Smooth muscle cell (in vitro differentiated cells): ENCODE results near the gene CELA2B. TPM values are rescaled to one million over a fixed set of nuclear protein-coding genes. Genes with fewer than 3 reads are reported as not detected.

Experiments used
- DNase-seq: peaks from one replicate; lab custom pipeline; 2025; ENCODE audit not compliant: unreplicated experiment; lab: John Stamatoyannopoulos, UW
- H2AFZ ChIP-seq: fragments of 200-600 bp; sonication (generic); 2 replicates; pipeline ENCODE4 v1.6.0; 2016; ENCODE audit warnings: antibody characterized with exemption, low read depth, mild to moderate bottlenecking
- H3F3A ChIP-seq: fragments of 200-600 bp; sonication (generic); 2 replicates; pipeline ENCODE4 v1.6.0; 2017; ENCODE audit warnings: antibody characterized with exemption, low read depth
- H3K27ac ChIP-seq: fragments of 200-600 bp; sonication (generic); 2 replicates; pipeline ENCODE4 v1.5.1; 2016; ENCODE audit warnings: low read depth, mild to moderate bottlenecking
- H3K27me3 ChIP-seq: fragments of 200-600 bp; sonication (generic); 2 replicates; pipeline ENCODE4 v1.6.1; 2016; ENCODE audit warnings: low read depth, mild to moderate bottlenecking
- H3K36me3 ChIP-seq: fragments of 200-600 bp; sonication (generic); 2 replicates; pipeline ENCODE4 v1.5.1; 2016; ENCODE audit warnings: low read depth
- H3K4me1 ChIP-seq: fragments of 200-600 bp; sonication (generic); 2 replicates; pipeline ENCODE4 v1.5.1; 2016; ENCODE audit warnings: low read depth
- H3K4me2 ChIP-seq: fragments of 200-600 bp; sonication (generic); 2 replicates; pipeline ENCODE4 v1.6.0; 2016; ENCODE audit warnings: mild to moderate bottlenecking
- H3K4me3 ChIP-seq: fragments of 200-600 bp; sonication (generic); 2 replicates; pipeline ENCODE4 v1.5.1; 2016; ENCODE audit warnings: mild to moderate bottlenecking
- H3K79me2 ChIP-seq: fragments of 200-600 bp; sonication (generic); 2 replicates; pipeline ENCODE4 v1.6.0; 2016; ENCODE audit warnings: low read depth, mild to moderate bottlenecking
- H3K9ac ChIP-seq: fragments of 200-600 bp; sonication (generic); 2 replicates; pipeline ENCODE4 v1.6.0; 2016; ENCODE audit warnings: low read depth
- H3K9me3 ChIP-seq: fragments of 200-600 bp; sonication (generic); replicated peaks from 2 replicates; pipeline ENCODE4 v1.5.1; 2016; ENCODE audit warnings: low read depth
- H4K20me1 ChIP-seq: fragments of 200-600 bp; sonication (generic); 2 replicates; pipeline ENCODE4 v1.6.0; 2016; ENCODE audit warnings: low read depth
- CTCF ChIP-seq: fragments of 200-600 bp; sonication (generic); IDR thresholded peaks from 2 replicates; pipeline ENCODE4 v1.5.1; 2017; ENCODE audit warnings: borderline replicate concordance, mild to moderate bottlenecking, antibody characterized with exemption; ENCODE audit not compliant: insufficient read depth, poor library complexity, severe bottlenecking
- WGBS: methylation state at CpG from one replicate; pipeline ENCODE4 v1.1.7; 2016; ENCODE audit warnings: low lambda C conversion rate; 5-methylcytosine and 5-hydroxymethylcytosine counted together
- polyA plus RNA-seq: library from polyadenylated mRNA; unstranded; fragments of >200 nt; fragmentation: Nextera tagmentation; extraction: Ambion mirVana; gene quantifications from 2 replicates; pipeline ENCODE4 v1.2.1, GENCODE V29; 2016
- total RNA-seq: library from RNA; depleted of rRNA; stranded (reverse); fragments of >200 nt; gene quantifications from 2 replicates; pipeline ENCODE4 v1.2.3, GENCODE V29; 2014

The CELA2B gene
- total and polyA plus RNA-seq, 2 experiments from 2014 or later: not detected

GRCh38 chr1:15435239-15436077 lies 40.4 kb upstream of the CELA2B start:
- Histone ChIP-seq H3K4me2 (no peak overlapping the region), H2AFZ (no peak overlapping the region), H3K79me2 (no peaks in the 10 kb centered on the region), H3K36me3 (no peaks in the 10 kb centered on the region), H3F3A (no peaks in the 10 kb centered on the region), H3K9ac (no peak overlapping the region), H3K4me1 (no peaks in the 10 kb centered on the region), H3K4me3 (no peak overlapping the region), H3K27me3 (no peaks in the 10 kb centered on the region), H3K27ac (no peak overlapping the region), H4K20me1 (no peaks in the 10 kb centered on the region), H3K9me3 (no peaks in the 10 kb centered on the region)
- 95% methylated on average over 17 of the region's 17 CpGs for WGBS
- no peak for DNase-seq
- no peak for TF ChIP-seq CTCF

DNA sequence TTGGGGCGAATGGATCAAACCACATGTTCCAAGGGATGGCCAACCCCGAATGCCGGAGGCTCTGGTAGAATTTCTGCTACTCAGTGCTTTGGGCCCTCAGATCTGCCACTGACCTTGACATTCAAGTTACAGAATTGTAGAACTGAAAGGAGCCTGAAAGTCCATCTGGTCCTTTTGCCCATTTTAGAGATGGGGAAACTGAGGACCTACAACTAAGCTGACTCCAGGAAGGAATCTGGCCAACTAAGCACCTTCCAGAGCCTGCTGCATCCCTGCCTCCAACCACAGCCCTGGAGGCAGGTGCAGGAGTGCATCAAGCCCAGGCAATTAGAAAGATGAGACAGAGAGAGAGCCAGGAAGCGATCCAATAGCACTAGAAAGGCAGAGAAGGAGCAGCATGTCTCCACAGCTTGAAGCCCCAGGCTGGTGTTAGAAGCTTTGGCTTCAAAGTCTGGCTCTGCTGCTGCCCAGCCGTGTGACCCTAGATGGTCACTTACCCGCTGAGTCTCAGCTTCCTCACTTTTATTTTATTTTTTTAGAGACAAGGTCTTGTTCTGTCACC lies 38.9 kb upstream of the CELA2B start:
- H3K4me3 ChIP-seq: no peak overlapping the region
- no peaks in the 10 kb centered on the region for H3K9me3 ChIP-seq
- H3F3A ChIP-seq: no peaks in the 10 kb centered on the region
- no peak for TF ChIP-seq CTCF
- H3K4me1 ChIP-seq: no peaks in the 10 kb centered on the region
- no peaks in the 10 kb centered on the region for H3K27me3 ChIP-seq
- H3K4me2 ChIP-seq: no peak overlapping the region
- H3K79me2 ChIP-seq: no peaks in the 10 kb centered on the region
- no peak overlapping the region for H3K27ac ChIP-seq
- WGBS: 94% methylated on average over 6 of the region's 6 CpGs
- no peak overlapping the region for H3K9ac ChIP-seq
- no peak for DNase-seq
- H2AFZ ChIP-seq: no peak overlapping the region
- no peaks in the 10 kb centered on the region for H3K36me3 ChIP-seq
- H4K20me1 ChIP-seq: no peaks in the 10 kb centered on the region

DNA sequence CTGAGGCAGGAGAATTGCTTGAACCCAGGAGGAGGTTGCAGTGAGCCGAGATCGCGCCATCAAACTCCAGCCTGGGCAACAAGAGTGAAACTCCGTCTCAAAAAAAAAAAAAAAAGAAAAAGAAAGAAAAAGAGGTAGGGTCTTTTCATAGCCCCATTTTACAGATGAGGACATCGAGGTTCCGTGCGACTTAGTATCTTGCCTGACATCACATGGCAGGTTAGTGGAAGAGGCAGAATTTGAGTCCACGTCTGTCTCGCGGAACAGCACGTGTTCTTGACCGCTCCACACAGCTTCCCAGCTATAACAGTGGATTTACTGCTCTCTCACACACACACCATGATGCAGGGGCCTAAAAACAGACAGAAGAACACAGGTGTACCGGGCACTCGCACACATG lies 36.6 kb upstream of the CELA2B start:
- H3K4me2 ChIP-seq: no peak overlapping the region
- H3K27ac ChIP-seq: no peak overlapping the region
- no peak overlapping the region for H2AFZ ChIP-seq
- 96% methylated on average over 14 of the region's 14 CpGs for WGBS
- no peak for TF ChIP-seq CTCF
- H3K4me3 ChIP-seq: no peak overlapping the region
- H3K27me3 ChIP-seq: peaks cover 10% of the 10 kb centered on the region
- no peaks in the 10 kb centered on the region for H3K36me3 ChIP-seq
- H3K9ac ChIP-seq: no peak overlapping the region
- H3F3A ChIP-seq: no peaks in the 10 kb centered on the region
- no peaks in the 10 kb centered on the region for H3K4me1 ChIP-seq
- H4K20me1 ChIP-seq: no peaks in the 10 kb centered on the region
- no peaks in the 10 kb centered on the region for H3K9me3 ChIP-seq
- H3K79me2 ChIP-seq: no peaks in the 10 kb centered on the region
- DNase-seq: no peak
